ENCODE measurements around the gene CREBBP.

DNA sequence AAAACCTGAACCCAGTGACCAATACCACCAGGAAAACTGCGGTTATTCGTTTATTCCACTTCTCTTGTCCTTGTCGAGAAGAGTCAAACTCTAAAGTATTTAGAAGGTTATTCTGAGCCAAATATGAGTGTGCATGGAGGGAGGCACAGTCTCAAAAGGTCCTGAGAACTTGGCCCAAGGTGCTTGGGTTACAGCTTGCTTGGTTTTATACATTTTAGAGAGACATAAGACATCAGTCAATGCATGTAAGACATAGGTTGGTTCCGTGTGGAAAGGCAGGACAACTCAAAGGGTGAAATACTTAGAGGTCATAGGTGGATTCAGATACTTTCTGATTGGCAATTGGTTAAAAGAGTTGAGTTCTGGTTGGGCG is 162.5 kb downstream of the CREBBP start:
- TF ChIP-seq TCF12 (IDR thresholded peaks at IDR 0.05; ENCODE audit: low read depth): no peak
- no peak for TF ChIP-seq YY1 (IDR thresholded peaks at IDR 0.05; ENCODE audit: low read depth)

Data from Ishikawa (cell line).